Endothelial cell of umbilical vein (primary cell): ENCODE measurements around the gene PLA2R1. TPM values are rescaled to one million over a fixed set of nuclear protein-coding genes. Genes with fewer than 3 reads are reported as not detected.

Experiments
- BruUV-seq: library from RNA; stranded (reverse); fragments of 400-500 nt; replicated peaks from 2 replicates; lab custom pipeline; 2021; lab: Mats Ljungman, UMichigan
- CTCF ChIA-PET: fragments of 300-600, 350-600 bp; sonication (Branson Sonifier 250); formaldehyde crosslinking; loops from one replicate; lab custom pipeline; 2021; ENCODE audit warnings: antibody characterized with exemption, inconsistent platforms; lab: Charles Lee
- POLR2A ChIA-PET: fragments of 300-600, 350-600 bp; sonication (Branson Sonifier 250); formaldehyde crosslinking; loops from one replicate; lab custom pipeline; 2021; ENCODE audit warnings: antibody characterized with exemption, inconsistent platforms; lab: Charles Lee
- DNase-seq: peaks from one replicate; pipeline ENCODE4 v3.0.0-alpha.2; 2011; ENCODE audit warnings: low read depth, low spot score
- FAIRE-seq: peaks from 2 replicates; lab custom pipeline; 2011; peaks lifted over from hg19 to GRCh38; lab: Jason Lieb, UNC
- H2AFZ ChIP-seq: 2 replicates; pipeline ENCODE4 v1.6.0; 2012; ENCODE audit warnings: low read depth, low read length, control low read depth, inconsistent platforms
- H3K27ac ChIP-seq: 2 replicates; pipeline ENCODE4 v1.5.1; 2011; ENCODE audit warnings: low read depth, mild to moderate bottlenecking, control low read depth, low read length, moderate library complexity; ENCODE audit not compliant: insufficient read depth
- H3K27me3 ChIP-seq, 2 experiments: 2 replicates each; pipeline versions ENCODE4 v1.6.0 to v1.6.1; 2011; ENCODE audit warnings: low read length in 2 of 2, mixed read lengths in 1 of 2; ENCODE audit not compliant: control insufficient read depth in 2 of 2, insufficient read depth in 2 of 2
- H3K36me3 ChIP-seq, 2 experiments: 2 replicates in 1 of 2; 3 replicates in 1 of 2; pipeline ENCODE4 v1.5.1; 2011; ENCODE audit warnings: low read length in 2 of 2, mild to moderate bottlenecking in 1 of 2, moderate library complexity in 1 of 2; ENCODE audit not compliant: control insufficient read depth in 2 of 2, insufficient read depth in 2 of 2; ENCODE audit errors: extremely low read depth in 1 of 2
- H3K4me1 ChIP-seq: 3 replicates; pipeline ENCODE4 v1.5.1; 2011; ENCODE audit warnings: mild to moderate bottlenecking, low read length; ENCODE audit not compliant: control insufficient read depth, insufficient read depth; ENCODE audit errors: extremely low read depth
- H3K4me2 ChIP-seq: 2 replicates; pipeline ENCODE4 v1.6.1; 2011; ENCODE audit warnings: low read length, control low read depth, mixed read lengths; ENCODE audit not compliant: insufficient read depth
- H3K4me3 ChIP-seq, 3 experiments: fragments of 200-600 bp in 1 of 3; sonication (generic), shearing (Covaris generic) in 1 of 3; replicated peaks in 1 of 3; 2 replicates each; pipeline ENCODE4 v1.5.1; 2011 to 2016; ENCODE audit warnings: control low read depth in 3 of 3, low read length in 3 of 3, mild to moderate bottlenecking in 2 of 3, inconsistent platforms in 1 of 3, low read depth in 1 of 3, moderate library complexity in 1 of 3; ENCODE audit not compliant: insufficient read depth in 1 of 3
- H3K79me2 ChIP-seq: 2 replicates; pipeline ENCODE4 v1.6.0; 2012; ENCODE audit warnings: low read length, inconsistent platforms; ENCODE audit not compliant: control insufficient read depth, insufficient read depth
- H3K9ac ChIP-seq: replicated peaks from 2 replicates; pipeline ENCODE3; 2011; ENCODE audit warnings: low read length, control low read depth; ENCODE audit not compliant: insufficient read depth; ENCODE audit errors: extremely low read depth
- H3K9me1 ChIP-seq: replicated peaks from 3 replicates; pipeline ENCODE4 v1.6.0; 2011; ENCODE audit warnings: mild to moderate bottlenecking, low read length; ENCODE audit not compliant: control insufficient read depth, insufficient read depth; ENCODE audit errors: extremely low read depth
- H3K9me3 ChIP-seq: replicated peaks from 2 replicates; pipeline ENCODE4 v1.5.1; 2012; ENCODE audit warnings: low read length, inconsistent platforms; ENCODE audit not compliant: control insufficient read depth, insufficient read depth
- H4K20me1 ChIP-seq: replicated peaks from 2 replicates; pipeline ENCODE3; 2011; ENCODE audit warnings: mild to moderate bottlenecking, low read length; ENCODE audit not compliant: control insufficient read depth, insufficient read depth; ENCODE audit errors: extremely low read depth
- CTCF ChIP-seq, 2 donors: IDR thresholded peaks; 1 replicate in 1 of 2; 2 replicates in 1 of 2; pipeline ENCODE4 v1.5.1; 2011; ENCODE audit warnings: low read length in 2 of 2, mild to moderate bottlenecking in 2 of 2, moderate library complexity in 2 of 2, control low read depth in 1 of 2, inconsistent platforms in 1 of 2, low read depth in 1 of 2; ENCODE audit not compliant: insufficient read depth in 1 of 2; ENCODE audit errors: extremely low read depth in 1 of 2
- EZH2 ChIP-seq: IDR thresholded peaks from 2 replicates; pipeline ENCODE4 v1.6.1; 2012; ENCODE audit warnings: borderline replicate concordance, low read depth, mild to moderate bottlenecking, moderate library complexity, low read length, inconsistent platforms; ENCODE audit not compliant: severe bottlenecking
- FOS ChIP-seq: IDR thresholded peaks from 2 replicates; pipeline ENCODE4 v1.6.1; 2011; ENCODE audit warnings: mild to moderate bottlenecking, low read length, moderate library complexity, borderline replicate concordance; ENCODE audit not compliant: insufficient read depth
- GATA2 ChIP-seq: IDR thresholded peaks from 2 replicates; pipeline ENCODE4 v1.7.0; 2011; ENCODE audit warnings: low read depth, mild to moderate bottlenecking, moderate library complexity, mixed read lengths, low read length; ENCODE audit not compliant: insufficient read length, insufficient read depth
- JUN ChIP-seq: IDR thresholded peaks from 2 replicates; pipeline ENCODE4 v1.6.1; 2011; ENCODE audit warnings: borderline replicate concordance, low read depth; ENCODE audit not compliant: insufficient read length, insufficient read depth
- MAX ChIP-seq: IDR thresholded peaks from 2 replicates; pipeline ENCODE4 v1.6.1; 2011; ENCODE audit not compliant: insufficient read depth, insufficient read length
- MYC ChIP-seq: IDR thresholded peaks from one replicate; pipeline ENCODE4 v1.6.1; 2011; ENCODE audit warnings: mild to moderate bottlenecking, low read depth, low read length
- POLR2A ChIP-seq: IDR thresholded peaks from 2 replicates; pipeline ENCODE4 v1.6.1; 2012; ENCODE audit warnings: low read depth, mild to moderate bottlenecking, control low read depth, low read length
- POLR2AphosphoS5 ChIP-seq: IDR thresholded peaks from 2 replicates; pipeline ENCODE4 v1.6.1; 2012; ENCODE audit warnings: low read depth, mild to moderate bottlenecking, control low read depth, low read length, moderate library complexity; ENCODE audit not compliant: insufficient read depth
- dilution Hi-C: fragments of 300-500 bp; cut with MboI; formaldehyde crosslinking; loops from one replicate; pipeline ENCODE4 v1.15.0; 2019; ENCODE audit warnings: low sequenced_read_pairs; ENCODE audit not compliant: extremely low pct_ligation_motif_present
- intact Hi-C: fragments of 100-400 bp; cut with micrococcal nuclease; formaldehyde crosslinking; loops from one replicate; pipeline ENCODE4 v1.10.0; 2022
- polyA plus RNA-seq, 4 experiments: library from polyadenylated mRNA; depleted of rRNA in 3 of 4; stranded (reverse) in 3 of 4; unstranded in 1 of 4; fragments of >200 nt; gene quantifications; 2 replicates each; pipeline versions ENCODE4 v1.2.1 to v1.2.3, GENCODE V29; 2011 to 2012; ENCODE audit warnings: missing spikeins in 1 of 4
- total RNA-seq: library from RNA; stranded (reverse); gene quantifications from 2 replicates; pipeline ENCODE4 v1.2.3, GENCODE V29; 2021

PLA2R1 gene
- total and polyA plus RNA-seq, 2 donors (not counting 3 experiments of a cell fraction or from before 2014, with no cell fraction given) = 6.9 to 14.4 TPM

- TF ChIP-seq CTCF (IDR thresholded peaks at IDR 0.05; ENCODE audit: extremely low read depth in 1 of 2, insufficient read depth in 1 of 2, low read depth in 1 of 2, low read length in 2 of 2) = no peak
- no peak for TF ChIP-seq MYC
- TF ChIP-seq JUN = no peak
- TF ChIP-seq MAX = no peak
- no peak for TF ChIP-seq FOS
- no peak for TF ChIP-seq POLR2AphosphoS5
- no peak for TF ChIP-seq POLR2A
- no peak for TF ChIP-seq GATA2
- no peak for TF ChIP-seq EZH2
- CTCF ChIA-PET = interaction anchor here (1.1 to 1.7 kb wide), 4 partner anchors 11 to 26 kb away, joined by 3 to 7 read pairs (median 4); no protein-coding TSS in a partner anchor
- dilution Hi-C loops (no loop called here), intact Hi-C loops (no loop called here)
- no peaks in the 10 kb centered on the region for H3K27me3 ChIP-seq
- no peaks in the 10 kb centered on the region for H4K20me1 ChIP-seq
- no peak overlapping the region for H2AFZ ChIP-seq
- H3K9me1 ChIP-seq = no peaks in the 10 kb centered on the region
- no peak overlapping the region for H3K4me3 ChIP-seq
- H3K4me1 ChIP-seq = no peaks in the 10 kb centered on the region
- H3K79me2 ChIP-seq = no peaks in the 10 kb centered on the region
- no TSS peak for BruUV-seq
- H3K9me3 ChIP-seq = no peaks in the 10 kb centered on the region
- H3K27ac ChIP-seq = no peak overlapping the region
- FAIRE-seq (no peak), DNase-seq (no peak)
- POLR2A ChIA-PET = interaction anchor here (0.7 kb wide), 1 partner anchor 956 kb away, joined by 6 read pairs; no protein-coding TSS in a partner anchor
- peaks cover 0 to 2% of the 10 kb centered on the region in 2 experiments for H3K36me3 ChIP-seq
- no peak overlapping the region for H3K4me2 ChIP-seq
- H3K9ac ChIP-seq = no peak overlapping the region
These were observed 136.4 kb downstream of the PLA2R1 start for GRCh38 chr2:159925975-159926374.
